CD4-positive, alpha-beta T cell treated with Interleukin-21 for 1 hour (primary cell): ENCODE measurements around the gene SUPT6H.
"Not testable (repeated sequence)": the region's sequence is repeated elsewhere in the genome, so short reads cannot be mapped to it uniquely, and the experiment has no call there.

ENCODE experiments used
- DNase-seq: peaks from one replicate; pipeline ENCODE4 v3.0.0-alpha.2; 2020

Gene SUPT6H

GRCh38 chr17:28722417-28723158 is 60.6 kb downstream of the SUPT6H start:
- DNase-seq: no peak

GRCh38 chr17:28723159-28723835 is 61.3 kb downstream of the SUPT6H start:
- no peak for DNase-seq

DNA sequence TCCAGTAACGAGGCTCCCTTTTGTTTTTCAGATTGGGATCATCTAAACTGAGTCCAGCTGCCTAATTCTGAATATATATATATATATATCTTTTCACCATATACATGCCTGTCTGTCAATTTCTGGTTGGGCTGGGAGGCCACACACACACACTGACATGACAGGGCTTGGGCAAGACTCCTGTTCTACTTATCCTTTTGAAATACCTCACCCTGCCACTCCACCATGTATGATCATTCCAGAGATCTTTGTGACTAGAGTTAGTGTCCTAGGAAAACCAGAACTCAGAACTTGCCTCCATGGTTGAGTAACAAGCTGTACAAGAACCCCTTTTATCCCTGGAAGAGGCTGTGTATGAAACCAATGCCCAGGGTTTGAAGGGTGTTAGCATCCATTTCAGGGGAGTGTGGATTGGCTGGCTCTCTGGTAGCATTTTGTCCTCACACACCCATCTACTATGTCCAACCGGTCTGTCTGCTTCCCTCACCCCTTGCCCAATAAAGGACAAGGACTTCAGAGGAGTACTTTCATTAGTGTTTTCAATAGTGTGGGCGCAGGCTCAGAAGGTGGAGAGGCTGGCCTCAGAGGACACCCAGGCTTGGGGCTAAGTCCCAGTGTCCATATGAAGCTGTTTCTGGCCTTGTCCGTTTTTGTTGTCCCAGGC is 62.0 kb downstream of the SUPT6H start:
- DNase-seq: not testable (repeated sequence)

DNA sequence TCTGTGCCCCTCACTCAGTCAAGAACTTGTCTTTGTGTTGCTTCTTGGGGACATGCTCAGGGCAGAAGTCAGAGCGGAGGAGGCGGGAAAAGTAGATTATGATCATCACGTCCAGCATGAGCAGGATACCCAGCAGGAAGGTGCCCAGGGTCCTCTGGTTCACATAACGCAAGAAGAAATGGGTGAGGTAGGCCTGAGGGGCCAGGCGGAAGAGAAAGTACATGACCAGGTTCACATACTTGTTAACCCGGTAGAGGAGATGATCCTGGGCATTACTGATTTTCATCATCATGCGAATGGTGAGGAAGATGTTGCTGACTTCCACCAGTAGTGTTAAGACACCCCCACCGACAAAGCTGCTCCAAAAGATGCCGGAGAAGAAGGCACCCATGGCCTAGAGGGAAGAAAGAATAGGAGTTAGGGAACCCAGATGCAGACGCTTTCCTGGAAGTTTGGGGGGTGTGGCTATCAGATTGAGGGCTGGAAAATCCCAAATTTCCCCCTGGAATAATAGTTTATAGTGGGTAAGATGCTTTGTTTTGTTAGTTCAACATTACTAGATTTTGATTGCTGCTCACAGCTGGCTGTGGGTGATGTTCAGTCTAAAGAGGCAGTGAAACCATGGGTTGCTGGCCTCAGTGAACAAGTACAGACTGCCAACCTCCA is 62.6 kb downstream of the SUPT6H start:
- no peak for DNase-seq

- DNase-seq: no peak
Observed at GRCh38 chr17:28725166-28725659, 63.2 kb downstream of the SUPT6H start.

GRCh38 chr17:28725660-28726225 is 63.7 kb downstream of the SUPT6H start:
- no peak for DNase-seq

- DNase-seq: peak; percentile 73
Observed at GRCh38 chr17:28726226-28726626, 64.2 kb downstream of the SUPT6H start, which contains the start of gene TLCD1. Gene TLCD1 (minus strand): TSS chr17:28726233. CDS start chr17:28726097, 136 bp downstream.

DNA sequence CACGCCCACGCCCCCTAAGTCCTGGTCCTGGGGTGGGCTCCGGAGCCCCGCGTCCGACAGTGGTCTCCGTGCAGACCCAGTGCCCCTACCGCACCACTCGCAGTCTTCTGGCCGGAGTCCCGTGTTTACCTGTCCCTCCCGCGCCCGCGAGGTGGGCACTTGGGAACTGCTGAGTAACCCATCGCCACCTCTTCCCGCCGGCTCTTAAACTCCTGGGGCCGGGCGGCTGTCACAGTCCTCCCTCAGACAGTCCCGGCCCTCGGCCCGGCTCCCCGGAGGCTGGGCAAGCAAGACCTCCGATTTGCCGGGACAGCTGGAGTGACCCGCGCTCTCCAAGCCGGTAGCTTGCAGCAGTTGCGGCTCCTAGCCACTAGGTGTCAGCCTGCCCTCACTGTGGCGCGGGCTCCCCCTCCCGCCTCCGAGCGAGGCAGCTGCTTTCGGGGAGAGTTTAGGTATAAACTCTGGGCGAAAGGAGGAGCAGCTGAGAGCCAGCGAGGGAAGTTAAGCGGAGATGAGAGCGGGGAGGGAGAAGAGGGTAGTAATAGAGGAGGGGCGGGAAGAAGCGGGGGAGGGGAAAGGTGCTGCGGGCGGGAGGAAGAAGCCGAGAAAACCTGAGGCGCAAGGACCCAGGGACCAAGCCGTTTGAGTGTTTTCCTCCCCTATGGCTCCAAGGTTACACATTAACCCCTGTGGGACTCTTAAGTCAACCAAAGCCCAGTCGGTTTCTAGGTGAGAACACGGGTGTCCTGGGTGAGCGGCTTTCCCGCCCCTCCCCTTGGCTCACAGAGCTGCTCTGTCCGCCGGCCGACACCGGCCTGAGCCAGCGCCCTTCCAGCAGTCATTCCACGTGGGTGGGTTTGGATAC is 64.9 kb downstream of the SUPT6H start:
- peak; percentile 92 for DNase-seq

DNA sequence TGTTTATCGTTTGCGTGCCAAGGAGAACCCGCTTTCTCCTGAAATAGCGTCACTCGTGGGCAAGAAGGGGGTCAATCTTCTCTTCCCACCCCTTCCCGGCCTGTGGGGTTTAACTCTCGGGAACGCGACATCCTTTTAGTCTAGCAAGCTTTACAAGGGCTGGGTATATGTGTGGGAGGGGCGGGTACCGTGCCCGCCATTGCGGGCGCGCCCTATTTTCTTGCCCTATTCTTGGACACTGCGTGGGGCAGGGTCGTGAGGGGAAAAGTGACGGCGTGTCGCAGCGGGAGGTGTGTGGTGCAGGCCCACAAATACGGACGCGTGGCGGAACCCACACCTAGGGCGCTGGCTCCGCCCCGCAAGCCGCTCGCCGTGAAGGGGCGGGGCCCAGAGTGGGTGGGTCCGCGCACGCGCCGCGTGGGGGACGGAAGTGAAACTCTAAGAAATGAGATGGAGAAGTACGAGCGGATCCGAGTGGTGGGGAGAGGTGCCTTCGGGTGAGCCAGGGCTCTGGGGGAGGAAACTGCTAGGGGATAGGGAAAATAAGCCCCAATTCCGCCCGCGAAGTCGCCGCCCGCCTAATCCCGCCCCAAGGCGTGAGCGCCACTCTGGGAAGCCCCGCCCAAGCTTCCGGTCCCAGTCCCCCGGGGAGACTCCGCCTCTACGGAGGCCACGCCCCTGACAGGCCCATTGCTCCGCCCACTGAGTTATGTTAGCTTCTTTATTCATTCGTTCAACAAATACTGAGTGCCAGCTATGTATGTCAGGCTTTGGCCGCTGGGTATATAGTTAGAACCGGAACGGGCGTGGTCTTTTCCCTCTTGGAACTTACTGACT is 66.6 kb downstream of the SUPT6H start, which contains the start of gene NEK8:
Gene NEK8, plus strand, starts transcription at position 425 of the 837 bp plus-strand sequence. Its CDS starts 26 bp downstream, at position 451.
- peak; percentile 97 for DNase-seq

DNA sequence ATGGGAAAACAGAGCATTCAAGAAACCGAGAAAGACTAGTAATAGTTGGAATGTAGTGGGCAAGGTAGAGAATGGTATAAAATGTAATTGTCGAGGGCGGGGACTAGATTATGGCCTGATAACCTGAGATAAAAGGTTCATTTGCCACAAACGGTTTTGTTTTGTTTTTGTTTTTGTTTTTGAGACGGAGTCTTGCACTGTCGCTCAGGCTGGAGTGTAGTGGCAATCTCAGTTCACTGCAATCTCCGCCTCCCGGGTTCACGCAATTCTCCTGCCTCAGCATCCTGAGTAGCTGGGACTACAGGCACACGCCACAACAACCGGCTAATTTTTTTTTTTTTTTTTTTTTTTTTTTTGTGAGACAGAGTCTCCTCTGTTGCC is 67.9 kb downstream of the SUPT6H start:
- no peak for DNase-seq

- no peak for DNase-seq
Observed at GRCh38 chr17:28733346-28733745, 71.3 kb downstream of the SUPT6H start.

GRCh38 chr17:28734712-28735241 is 72.8 kb downstream of the SUPT6H start:
- DNase-seq: no peak

DNA sequence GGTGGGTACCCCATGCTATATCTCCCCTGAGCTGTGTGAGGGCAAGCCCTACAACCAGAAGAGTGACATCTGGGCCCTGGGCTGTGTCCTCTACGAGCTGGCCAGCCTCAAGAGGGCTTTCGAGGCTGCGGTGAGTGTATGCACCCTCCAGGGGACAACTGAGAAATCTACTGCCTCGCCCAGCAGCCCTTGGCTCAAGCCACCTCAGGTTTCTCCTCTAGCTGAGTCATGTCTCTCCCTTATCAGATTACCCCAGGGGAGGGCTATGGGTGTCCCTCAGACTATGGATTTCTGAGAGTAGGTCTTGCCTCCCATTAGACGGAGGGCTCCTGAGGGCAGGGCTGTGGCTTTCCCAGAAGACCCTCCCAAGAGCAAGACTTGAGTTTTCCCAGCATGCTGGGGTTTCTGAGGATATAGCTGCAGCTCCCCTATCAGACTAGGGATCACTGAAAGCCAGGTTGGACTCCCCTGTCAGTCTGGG is 73.3 kb downstream of the SUPT6H start:
- DNase-seq: no peak

DNA sequence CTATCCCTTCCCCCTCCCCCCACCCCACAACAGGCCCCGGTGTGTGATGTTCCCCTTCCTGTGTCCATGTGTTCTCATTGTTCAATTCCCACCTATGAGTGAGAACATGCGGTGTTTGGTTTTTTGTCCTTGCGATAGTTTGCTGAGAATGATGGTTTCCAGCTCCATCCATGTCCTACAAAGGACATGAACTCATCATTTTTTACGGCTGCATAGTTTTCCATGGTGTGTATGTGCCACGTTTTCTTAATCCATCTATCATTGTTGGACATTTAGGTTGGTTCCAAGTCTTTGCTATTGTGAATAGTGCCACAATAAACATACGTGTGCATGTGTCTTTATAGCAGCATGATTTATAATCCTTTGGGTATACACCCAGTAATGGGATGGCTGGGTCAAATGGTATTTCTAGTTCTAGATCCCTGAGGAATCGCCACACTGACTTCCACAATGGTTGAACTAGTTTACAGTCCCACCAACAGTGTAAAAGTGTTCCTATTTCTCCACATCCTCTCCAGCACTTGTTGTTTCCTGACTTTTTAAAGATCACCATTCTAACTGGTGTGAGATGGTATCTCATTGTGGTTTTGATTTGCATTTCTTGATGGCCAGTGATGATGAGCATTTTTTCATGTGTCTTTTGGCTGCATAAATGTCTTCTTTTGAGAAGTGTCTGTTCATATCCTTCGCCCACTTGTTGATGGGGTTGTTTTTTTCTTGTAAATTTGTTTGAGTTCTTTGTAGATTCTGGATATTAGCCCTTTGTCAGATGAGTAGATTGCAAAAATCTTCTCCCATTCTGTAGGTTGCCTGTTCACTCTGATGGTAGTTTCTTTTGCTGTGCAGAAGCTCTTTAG is 74.1 kb downstream of the SUPT6H start:
- DNase-seq: not testable (repeated sequence)

DNA sequence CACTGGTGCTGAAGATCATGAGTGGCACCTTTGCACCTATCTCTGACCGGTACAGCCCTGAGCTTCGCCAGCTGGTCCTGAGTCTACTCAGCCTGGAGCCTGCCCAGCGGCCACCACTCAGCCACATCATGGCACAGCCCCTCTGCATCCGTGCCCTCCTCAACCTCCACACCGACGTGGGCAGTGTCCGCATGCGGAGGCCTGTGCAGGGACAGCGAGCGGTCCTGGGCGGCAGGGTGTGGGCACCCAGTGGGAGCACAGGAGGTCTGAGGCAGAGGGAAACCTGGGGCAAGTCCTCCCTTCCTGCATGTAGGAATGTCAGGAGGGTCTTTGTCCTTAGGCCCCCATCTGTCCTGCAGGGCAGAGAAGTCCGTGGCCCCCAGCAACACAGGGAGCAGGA is 75.3 kb downstream of the SUPT6H start:
- no peak for DNase-seq

DNA sequence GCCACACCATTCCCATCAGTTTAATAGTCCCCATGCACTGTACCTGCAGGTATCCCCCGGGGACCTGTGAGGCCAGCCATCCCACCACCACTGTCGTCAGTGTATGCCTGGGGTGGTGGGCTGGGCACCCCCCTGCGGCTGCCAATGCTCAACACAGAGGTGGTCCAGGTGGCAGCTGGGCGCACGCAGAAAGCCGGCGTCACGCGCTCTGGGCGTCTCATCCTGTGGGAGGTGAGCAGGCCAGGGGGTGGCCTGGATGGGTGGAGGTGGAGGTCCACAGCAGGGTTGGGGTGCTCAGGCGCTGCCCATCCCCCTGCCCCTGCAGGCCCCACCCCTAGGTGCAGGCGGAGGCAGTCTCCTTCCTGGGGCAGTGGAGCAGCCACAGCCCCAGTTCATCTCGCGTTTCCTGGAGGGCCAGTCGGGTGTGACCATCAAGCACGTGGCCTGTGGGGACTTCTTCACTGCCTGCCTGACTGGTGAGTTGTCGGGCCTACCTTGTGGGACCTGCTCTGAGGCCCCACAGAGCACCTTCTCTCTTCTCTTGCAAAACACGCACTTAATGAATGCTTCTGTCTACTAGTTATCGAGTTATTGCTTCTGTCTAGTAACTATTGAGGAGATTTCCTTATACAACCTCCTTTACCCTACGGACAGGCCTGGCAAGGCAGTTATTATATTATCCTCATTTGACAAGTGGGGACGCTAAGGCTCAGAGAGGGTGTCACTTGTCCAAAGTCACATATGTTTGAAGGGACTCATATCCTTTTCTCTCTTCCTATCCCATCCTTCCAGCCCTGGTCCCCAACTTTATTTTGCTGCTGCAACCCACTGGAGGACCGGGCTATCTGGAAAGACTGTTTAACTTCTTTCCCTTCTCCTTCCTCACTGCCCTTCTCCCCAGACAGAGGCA is 76.0 kb downstream of the SUPT6H start:
- DNase-seq: no peak

- DNase-seq: peak; percentile 70
Observed at GRCh38 chr17:28738680-28739384, 76.8 kb downstream of the SUPT6H start.
